NCI-H510A treated with DMSO at 0.1 percent for 48 hours (cell line): Measurements from ENCODE around the gene CHID1.

Experiments used
- DNase-seq: peaks from one replicate; lab custom pipeline; 2025; lab: John Stamatoyannopoulos, UW

Gene CHID1

DNA sequence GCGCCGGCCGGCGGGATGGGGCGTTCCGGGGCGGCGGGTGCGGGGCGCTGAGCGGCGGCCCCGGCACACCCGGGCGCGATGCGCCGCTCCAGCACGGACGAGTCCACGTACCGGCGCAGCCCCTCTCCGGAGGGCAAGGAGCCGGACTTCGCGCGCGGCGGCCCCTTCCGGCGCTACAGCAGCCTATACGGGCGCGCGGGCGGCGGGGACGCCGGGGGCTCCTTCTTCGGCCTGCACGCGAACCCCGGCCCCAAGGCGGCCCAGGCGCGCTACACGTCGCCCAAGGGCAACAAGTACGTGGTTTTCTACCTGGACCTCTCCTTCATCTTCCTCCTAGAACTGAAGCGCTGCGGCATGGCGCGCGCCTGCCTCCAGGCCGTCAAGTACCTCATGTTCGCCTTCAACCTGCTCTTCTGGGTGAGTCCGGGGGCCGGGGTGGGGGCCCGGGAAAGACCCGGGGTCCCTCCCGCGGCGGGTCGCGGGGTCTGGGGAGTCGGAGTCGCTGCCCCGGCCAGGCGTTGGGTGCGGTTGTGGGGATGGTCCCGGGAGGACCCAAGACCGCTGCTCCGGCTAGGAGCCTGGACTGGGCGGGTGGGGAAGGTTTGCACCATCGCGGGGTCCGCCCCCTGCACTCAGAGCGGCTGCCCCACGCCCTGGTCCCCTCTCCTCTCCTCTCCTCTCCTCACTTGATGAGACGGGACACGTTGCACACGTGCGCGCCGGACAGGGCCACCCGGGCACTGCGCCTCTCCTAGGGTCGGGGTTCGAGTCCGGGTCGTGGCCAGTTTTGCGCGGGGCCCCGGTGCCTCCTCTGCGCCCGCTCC lies 60.4 kb downstream of the CHID1 start:
- no peak for DNase-seq

DNA sequence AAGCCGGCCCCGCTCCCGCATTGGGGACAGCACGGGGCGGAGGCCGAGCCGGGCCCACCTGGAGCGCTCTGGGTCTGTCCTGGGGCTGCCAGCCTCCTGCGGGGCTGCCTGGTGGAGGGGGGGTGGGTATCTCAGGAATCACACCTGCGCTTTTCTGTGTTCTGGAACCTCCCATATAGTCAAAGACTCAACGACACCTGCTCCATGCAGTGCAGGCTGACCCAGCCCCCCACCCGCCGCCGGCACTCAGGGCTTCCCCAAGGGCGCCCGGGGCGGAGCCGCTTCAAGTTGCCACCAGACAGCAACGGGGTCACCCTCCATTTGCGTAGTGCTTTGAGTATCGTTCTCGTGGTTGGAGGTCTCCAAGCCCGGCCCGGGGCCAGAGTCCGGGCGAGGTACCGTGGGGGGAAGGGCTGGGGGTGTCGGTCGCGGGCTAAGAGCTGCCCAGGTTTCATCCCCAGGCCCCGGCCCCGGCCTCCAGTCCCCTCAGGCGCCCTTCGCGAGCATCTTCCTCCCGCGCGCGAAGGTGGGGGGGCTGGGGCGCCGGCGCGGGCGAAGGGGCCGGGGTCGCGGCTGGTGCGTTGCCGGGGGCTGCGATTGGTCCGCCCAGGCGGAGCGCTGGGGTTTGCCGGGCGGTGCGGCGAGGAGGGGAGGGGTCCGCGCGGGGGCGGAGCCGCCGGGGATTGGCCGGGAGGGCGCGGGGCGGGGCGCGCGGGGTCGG lies 61.3 kb downstream of the CHID1 start:
- peak; percentile 37 for DNase-seq

DNA sequence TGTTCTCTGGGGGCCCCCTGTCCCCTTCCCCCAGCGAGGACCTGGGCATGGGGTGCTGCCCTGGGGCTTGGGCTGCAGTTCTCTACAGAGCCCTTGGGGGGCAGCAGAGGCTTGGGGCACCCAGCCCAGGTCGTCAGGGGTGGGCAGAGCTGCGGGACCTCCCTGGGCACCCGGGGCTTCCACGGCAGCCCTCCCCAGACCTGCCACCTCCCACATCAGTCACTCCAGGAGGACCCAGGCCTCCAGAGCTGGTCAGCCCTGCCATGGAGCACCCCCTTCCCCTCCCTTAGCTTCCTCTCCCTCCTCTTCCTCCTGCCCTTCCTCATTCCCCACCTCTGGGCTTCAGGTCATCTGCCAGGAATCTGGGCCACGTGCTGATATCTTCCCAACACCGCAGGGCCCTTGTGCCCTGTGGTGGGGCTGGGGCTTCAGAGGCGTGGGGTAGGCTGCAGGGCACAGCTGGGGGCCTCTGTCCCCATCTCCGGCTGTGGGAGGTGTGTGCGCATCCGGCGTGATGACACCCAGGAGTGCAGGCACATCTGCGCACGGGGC lies 62.2 kb downstream of the CHID1 start:
- peak; percentile 22 for DNase-seq

DNA sequence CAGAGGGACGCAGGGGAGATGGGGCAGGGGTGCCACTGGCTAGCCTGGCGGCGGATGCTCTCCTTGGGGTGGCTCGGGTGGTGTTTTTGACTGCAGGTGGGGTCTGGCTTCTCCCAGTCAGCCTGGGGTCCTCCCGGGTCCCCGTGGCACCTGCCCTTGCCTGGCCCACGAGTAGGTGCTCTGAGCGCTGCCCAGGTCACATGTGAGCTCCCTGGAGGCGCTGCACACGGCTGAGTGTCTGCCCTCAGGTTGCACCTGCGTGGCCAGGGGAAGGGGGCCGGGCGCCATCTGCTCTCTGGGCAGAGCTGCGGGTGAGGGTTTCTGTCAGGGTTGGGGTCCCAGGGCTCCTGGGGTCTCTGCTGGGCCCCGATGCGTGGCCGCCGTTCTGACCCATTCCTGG lies 62.7 kb downstream of the CHID1 start:
- DNase-seq: no peak

DNA sequence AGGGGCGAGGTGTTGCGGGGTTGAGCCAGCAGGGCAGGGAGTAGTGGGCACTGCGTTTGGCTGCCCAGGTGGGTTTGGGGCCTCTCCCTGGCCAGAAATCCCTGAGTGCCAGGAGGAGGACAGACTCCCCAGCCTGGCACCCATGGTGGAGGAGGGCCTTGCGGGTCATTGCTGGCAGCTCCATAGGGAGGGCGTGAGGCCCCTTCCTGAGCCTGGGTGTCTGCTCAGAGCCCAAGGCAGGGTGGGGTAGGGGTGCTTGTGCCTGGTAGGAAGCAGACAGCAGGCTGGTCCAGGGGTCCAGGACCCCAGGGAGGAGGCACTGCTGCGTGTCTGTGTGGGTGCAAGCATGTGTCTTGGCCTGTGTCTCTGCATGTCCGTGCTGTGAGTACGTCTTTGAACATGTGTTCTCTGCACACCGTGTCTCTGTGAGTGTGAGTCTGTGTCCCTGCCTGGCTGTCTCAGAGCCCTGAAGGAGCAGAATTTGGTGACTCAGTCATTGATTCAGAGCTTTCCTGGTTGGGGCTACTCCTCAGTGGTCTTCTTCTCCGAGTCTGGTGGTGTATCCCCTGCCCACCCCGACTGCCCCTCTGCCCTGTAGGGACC lies 64.0 kb downstream of the CHID1 start:
- no peak for DNase-seq

DNA sequence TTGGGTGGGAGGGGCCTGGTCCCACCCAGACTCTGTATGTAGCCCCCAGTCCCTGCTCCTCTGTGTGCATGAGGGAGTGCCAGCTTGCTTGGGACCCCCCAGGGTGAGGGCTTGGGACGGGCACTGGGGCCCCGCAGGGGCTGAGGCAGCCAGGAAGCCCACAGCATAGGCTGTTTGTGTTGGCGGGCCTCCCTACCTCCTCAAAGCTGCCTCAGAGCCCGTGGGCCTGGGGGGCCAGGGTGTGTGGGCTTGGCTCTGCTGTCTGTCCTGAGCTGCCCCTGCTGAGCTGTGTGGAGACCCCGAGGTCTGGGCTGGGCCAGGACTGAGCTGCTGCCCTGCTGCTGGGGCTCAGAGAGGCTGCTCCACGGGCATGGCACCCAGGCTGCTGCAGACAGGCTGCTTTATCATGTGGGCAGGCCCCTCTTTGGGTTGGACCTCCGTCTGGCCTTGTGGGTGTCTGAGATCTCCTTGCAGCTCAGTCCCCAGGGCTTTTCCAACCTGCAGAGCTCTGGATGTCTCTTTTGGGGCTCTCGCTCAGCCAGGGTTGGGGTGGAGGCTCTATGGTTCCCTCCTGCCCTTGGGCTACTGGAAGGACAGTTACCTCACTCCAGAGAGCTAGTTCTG lies 64.6 kb downstream of the CHID1 start:
- no peak for DNase-seq

DNA sequence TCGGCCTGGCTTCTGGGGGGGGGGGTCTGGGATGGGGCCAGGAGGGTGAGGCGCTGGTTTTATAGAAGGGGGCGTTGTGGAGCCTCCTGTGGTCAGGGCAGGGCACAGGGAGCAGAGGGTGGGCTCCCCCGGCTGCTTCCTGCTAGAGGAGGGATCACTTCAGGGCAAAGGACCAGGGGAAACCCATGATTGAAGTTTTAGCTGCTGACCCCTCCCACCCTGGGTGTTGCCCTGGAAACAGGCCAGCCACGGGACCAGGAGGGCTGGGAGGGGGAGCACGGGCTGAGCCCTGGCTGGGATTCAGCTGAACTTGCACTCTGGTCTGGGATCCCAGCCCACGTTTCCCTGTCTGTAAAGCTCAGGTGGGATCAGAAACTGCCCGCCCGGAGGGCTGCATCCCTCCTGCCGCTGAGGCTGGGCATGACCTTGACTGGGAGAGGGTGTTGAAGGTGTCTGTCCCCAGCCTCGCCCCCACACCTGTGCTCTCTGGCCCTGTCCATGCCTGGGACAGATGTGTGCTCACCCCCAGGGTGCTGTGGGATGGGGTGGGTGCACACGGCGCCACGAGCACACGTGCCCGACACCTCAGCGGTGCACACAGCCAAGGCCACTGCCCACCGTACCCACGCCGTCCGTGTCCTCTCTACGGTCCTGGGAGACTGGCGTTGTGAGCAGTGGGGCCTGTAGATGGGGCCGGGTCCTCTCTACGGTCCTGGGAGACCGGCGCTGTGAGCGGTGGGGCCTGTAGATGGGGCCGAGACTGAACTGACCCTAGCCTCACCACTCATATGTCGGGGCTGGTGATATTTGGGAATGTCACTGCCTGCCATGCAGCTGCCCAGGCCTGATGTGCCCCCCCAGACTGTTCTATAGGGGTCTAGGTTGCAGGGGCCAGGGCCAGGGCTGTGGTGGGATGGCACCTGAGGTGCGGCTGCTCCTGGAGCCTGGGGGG lies 65.6 kb downstream of the CHID1 start:
- no peak for DNase-seq

DNA sequence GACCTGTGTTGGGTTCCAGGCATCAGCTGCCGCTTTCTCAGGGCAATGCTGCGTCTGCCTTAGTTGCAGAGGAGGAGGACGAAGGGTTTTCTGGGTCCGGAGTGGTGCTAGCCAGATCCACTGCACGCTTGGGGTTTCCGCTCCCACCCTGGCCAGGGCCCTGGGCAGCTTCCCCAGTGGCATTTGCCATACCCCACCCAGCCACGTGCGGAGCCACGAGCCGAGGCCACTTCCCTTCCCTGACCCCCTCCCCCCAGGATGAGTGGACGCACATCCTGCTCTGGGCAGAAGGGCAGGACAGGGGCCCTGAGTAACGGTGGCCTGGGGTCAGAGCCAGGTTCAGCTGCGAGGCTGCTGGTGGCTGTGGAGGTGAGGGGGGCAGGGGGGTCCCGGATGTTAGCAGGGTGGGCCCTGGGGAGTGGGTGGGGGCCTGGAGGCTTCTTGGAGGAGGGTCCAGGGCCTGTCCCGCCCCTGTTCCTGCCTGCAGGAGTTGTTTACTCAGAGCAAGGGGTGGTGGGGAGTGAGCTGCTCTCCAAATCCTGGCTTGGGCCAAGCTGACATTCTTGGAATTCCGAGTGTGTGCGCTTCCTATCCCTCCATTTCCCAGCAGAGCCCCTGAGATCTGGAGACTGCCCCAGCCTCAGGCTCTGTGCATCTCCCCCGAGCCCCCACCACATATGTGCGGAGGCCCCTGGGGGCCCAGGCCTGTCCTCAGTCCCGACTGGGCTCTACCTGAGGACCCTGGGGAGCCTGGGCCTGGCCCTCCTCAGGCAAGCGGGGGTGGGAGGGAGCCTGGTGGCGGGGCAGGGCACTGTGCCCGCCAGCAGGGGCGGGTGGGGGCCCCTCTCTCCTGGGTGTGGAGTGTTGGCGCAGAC lies 66.6 kb downstream of the CHID1 start:
- DNase-seq: no peak

DNA sequence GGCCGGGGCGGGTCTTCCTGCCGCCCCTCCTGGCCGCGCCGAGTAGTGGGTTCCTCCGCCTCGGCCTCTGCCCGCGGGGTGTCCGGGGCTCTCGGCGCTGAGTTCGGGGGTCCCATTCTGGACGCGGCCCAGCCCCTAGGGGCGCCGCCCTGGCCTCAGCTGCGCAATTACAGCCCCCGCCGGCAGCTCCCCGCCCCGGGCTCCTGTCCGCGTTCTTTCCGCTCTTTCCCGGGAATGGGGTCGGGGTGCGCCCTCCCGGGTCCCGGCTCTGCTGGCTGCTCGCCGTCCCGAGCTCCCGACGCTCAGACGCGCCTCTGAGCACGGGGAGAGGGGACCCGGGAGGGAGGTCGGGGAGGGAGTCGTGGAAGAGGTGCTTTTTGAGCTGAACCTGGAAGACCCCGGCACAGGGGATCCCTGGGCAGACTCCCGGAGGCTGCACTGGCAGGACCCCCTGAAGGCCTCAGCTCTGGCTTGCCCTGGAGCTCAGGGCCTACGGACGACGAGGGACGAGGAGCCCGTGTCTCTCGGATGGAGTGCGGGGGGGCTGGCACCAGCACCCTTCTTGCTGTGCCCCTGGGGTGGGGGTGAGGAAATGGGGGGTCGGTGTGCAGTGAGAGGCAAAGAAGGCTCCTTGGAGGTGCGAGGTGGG lies 67.4 kb downstream of the CHID1 start:
- DNase-seq: no peak

DNA sequence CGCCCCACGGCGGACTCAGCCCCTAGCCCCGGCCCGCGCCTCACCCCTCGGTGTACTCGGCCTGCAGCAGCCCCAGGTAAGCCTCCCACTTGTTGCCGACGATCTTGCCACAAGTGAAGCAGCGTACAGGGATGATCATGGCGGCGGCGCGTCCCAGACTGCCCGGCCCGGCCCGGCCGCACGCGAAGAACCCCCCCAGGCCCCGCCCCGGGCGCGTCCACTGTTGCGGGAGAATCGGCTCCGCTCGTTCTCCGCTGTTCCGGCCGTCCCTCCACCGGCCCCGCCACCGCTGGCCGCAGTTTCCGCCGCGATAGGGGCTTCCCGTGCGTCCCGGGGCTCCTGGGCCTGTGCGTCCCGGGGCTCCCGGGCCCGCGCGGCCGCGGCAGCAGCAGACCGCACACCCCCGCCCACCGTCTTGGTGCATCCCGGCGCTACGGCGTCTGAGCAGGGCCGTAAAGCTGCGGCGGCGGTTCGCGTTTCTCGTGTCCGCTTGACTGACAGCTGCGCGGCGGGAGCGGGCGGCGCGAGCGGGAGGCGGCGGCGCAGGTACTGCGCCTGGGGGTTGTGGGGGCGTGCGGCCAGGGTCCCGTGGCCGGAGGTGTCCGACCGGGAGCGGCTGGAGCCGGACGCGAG lies 68.1 kb downstream of the CHID1 start, which contains the start of the genes POLR2L and TSPAN4:
TSS of gene POLR2L (minus strand) at position 160 of the 633 bp plus-strand sequence. CDS start at position 139, 21 bp downstream.
TSS of gene TSPAN4 (plus strand) at position 483 of the 633 bp plus-strand sequence. CDS start 7,453 bp downstream, outside the sequence.
- DNase-seq: peak; percentile 56

DNA sequence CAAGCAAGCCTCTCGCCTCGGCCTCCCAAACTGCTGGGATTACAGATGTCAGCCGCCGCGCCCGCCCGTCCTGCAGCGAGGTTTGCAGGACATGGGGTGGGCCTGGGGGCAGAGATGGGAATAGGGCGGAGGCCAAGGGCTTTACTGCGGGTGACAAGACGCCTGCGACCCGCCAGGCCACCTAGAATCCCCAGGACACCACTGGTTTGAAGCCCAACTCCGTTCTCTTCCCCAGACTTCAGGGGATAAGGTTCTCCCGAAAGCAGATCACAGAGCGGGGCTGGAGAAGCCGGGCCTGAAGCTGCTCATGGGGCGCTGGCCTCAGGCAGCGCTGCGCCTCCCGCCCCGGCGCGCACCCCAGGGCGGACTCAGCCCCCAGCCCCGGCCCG lies 68.6 kb downstream of the CHID1 start:
- no peak for DNase-seq

DNA sequence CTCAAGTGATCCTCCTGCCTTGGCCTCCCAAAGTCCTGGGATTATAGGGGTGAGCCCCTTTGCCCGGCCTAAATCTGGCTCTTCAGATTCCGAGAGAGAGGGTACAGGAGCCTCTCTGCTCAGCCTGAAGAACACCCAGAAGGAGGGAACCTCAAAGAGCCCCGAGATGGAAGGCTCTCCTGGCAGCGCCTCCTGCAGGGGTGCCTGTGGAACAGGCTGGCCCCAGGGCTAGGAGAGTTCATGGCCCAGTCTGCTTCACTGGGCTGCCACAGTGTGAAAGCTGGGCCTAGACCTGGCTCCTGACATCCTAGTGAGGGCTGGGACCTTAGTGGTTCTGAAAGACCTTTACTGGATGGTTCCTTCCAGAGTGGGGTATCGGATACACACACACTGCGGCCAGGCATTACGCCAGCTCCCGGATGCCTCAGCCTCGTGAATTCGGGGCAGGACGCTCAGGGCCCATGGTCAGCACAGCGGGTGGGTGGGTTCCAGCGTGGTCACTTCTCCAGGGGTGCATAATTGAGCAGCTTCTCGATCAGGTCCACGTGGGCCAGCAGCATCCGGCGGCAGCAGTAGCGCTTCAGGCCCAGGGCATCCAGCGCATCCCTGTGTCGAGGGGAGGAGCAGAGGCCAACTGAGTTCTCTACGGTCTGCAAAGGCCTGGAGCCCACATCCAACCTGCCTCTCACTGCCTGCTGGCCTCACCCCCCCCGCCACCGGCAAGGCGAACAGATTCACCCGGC lies 70.6 kb downstream of the CHID1 start:
- no peak for DNase-seq

DNA sequence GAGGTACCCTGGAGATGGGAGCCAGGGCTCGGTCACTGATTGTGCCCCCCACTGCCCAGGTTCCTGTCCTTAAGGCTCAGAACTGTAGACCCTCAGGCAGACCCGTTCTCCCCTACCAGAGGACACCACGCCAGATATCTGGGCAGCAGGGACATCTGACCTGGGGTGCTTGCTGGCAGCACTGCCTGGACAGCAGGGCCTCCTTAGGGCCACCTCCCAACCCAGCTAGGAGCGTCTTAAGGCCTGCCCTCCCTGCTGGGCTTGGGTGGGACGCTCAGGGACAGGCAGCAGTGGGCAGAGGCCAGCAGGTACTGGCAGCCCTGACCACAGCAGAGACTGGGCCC lies 71.4 kb downstream of the CHID1 start:
- no peak for DNase-seq

DNA sequence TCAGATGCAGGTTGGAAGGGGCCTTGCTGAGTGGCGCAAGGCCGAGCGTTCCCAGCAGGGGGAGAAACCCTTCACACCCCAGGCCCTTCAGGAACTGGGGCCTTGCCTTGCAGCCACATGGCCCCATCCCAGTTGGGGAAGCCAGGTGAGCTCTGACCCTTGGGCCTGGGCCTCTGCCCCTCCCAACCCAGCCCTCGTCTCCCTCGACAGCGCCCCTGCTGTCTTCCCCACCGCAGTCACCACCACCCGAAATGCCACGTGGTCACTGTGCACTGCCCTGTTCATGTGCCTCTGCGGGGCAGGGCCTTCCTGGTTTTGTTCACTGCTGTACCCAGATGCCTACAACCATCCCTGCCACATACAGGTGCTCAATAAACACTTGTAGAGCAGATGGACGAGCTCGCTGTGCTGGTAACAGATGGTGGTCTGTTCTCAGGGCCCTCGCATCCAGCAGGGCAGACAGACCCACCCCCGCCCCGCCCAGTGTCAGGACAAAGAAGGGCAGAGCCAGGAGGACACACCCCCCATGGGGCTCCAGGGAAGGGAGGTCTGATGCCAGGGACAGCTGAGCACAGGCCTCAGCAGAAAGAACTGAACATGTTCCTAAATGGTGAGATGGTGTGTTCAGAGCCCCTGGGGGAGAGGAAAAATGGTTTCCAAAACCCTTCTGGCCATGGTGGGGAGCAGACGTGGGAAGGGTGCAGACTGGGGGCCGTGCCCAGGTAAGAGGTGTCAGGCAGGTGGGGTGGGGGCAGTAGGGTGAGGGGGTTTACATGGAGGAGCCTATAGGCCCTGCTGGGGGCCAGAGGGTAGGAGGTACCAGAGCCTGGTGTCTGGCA lies 72.0 kb downstream of the CHID1 start:
- DNase-seq: no peak

DNA sequence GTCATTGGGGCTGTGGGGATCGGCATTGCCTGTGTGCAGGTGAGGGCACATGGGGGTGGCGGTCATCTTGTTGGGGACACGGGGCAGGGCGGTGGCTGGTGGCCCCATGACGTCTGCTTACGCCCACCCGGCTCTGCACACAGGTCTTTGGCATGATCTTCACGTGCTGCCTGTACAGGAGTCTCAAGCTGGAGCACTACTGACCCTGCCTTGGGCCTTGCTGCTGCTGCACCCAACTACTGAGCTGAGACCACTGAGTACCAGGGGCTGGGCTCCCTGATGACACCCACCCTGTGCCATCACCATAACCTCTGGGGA lies 72.7 kb downstream of the CHID1 start:
- no peak for DNase-seq

DNA sequence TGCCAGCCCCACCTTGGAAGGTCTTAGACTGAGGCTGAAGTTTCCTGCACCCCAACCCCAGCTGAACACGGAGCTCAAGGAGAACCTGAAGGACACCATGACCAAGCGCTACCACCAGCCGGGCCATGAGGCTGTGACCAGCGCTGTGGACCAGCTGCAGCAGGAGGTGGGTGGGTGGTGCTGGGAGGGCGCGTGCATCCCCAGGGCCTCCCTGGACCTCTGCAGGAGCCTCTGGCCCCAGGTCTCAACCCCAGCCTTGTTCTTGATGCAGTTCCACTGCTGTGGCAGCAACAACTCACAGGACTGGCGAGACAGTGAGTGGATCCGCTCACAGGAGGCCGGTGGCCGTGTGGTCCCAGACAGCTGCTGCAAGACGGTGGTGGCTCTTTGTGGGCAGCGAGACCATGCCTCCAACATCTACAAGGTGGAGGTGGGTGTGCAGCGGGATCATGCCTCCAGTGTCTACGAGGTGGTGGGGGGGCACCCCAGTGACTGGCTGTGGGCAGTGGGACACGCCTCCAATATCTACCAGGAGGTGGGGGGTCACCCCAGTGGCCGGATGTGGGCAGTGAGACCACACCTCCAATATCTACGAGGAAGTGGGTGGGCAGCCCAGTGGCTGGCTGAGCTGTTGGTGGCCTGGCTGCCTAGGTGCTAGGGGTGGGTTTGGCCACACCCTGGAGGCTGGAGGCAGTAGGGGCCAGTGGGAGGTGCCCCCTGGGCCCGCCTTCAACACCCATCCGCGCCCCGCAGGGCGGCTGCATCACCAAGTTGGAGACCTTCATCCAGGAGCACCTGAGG lies 73.2 kb downstream of the CHID1 start:
- DNase-seq: no peak

DNA sequence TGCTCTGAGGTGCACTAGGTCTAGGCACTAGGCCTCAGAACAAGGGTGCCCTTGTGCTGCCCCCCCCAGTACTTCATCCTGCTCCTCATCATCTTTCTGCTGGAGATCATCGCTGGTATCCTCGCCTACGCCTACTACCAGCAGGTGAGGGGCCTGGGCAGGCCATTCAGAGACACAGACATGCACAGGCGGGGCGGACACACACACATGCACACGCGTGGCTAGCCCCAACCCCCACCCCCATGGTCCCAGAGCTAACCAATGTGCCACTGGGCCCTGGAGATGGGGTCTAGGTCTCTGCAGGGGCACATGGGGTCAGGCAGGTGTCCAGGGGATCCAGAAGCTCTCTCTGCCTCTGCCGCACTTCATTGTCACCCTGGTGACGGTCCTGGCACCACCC lies 73.9 kb downstream of the CHID1 start:
- DNase-seq: no peak
